Kidney (tissue), 14 donors: Measurements from ENCODE around the gene SLC30A3. TPM values are rescaled to one million over a fixed set of nuclear protein-coding genes. Genes with fewer than 3 reads are reported as not detected.
"Not testable (repeated sequence)": the region's sequence is repeated elsewhere in the genome, so short reads cannot be mapped to it uniquely, and the experiment has no call there.

Source experiments
- DNase-seq, 5 donors: peaks; one replicate each; pipeline ENCODE4 v3.0.0-alpha.2; 2013 to 2020
- FAIRE-seq: peaks from 2 replicates; lab custom pipeline; 2012; peaks lifted over from hg19 to GRCh38; lab: Jason Lieb, UNC
- H3K27ac ChIP-seq, 2 donors: one replicate each; pipeline ENCODE4 v1.7.0; 2013; ENCODE audit warnings: low read depth in 2 of 2, low read length in 2 of 2, inconsistent platforms in 1 of 2
- H3K27me3 ChIP-seq: one replicate; pipeline ENCODE4 v1.7.1; 2013; ENCODE audit warnings: low read length, inconsistent platforms; ENCODE audit not compliant: control insufficient read depth, insufficient read depth
- H3K36me3 ChIP-seq, 3 donors: one replicate each; pipeline versions ENCODE4 v1.7.0 to v1.7.1; 2013; ENCODE audit warnings: low read length in 3 of 3, control low read depth in 1 of 3, inconsistent platforms in 1 of 3; ENCODE audit not compliant: insufficient read depth in 3 of 3, control insufficient read depth in 2 of 3
- H3K4me1 ChIP-seq, 3 donors: one replicate each; pipeline versions ENCODE4 v1.7.0 to v1.7.1; 2013; ENCODE audit warnings: low read length in 3 of 3, inconsistent platforms in 1 of 3, low read depth in 1 of 3; ENCODE audit not compliant: control insufficient read depth in 2 of 3, insufficient read depth in 2 of 3
- H3K4me3 ChIP-seq, 3 donors: one replicate each; pipeline versions ENCODE4 v1.7.0 to v1.8.1; 2013; ENCODE audit warnings: low read length in 3 of 3, control low read depth in 1 of 3, inconsistent platforms in 1 of 3
- H3K9ac ChIP-seq, 3 donors: one replicate each; pipeline versions ENCODE4 v1.7.0 to v1.7.1; 2013; ENCODE audit warnings: low read length in 3 of 3, control low read depth in 1 of 3, inconsistent platforms in 1 of 3
- H3K9me3 ChIP-seq, 3 donors: one replicate each; pipeline versions ENCODE4 v1.7.0 to v1.7.1; 2013; ENCODE audit warnings: low read length in 3 of 3, control low read depth in 1 of 3, inconsistent platforms in 1 of 3; ENCODE audit not compliant: control insufficient read depth in 2 of 3, insufficient read depth in 1 of 3
- intact Hi-C: fragments of 100-400 bp; cut with DNase I; formaldehyde crosslinking; loops from one replicate; pipeline ENCODE4 v1.11.1; 2022
- polyA plus RNA-seq: library from polyadenylated mRNA; stranded (reverse); fragments of 350-450 nt; fragmentation: Illumina TruSeq; extraction: RNeasy Lipid Tissue Mini Kit (QIAGEN cat#74804); gene quantifications from one replicate; pipeline ENCODE4 v1.2.3, GENCODE V29; 2014; ENCODE audit warnings: low read depth, low replicate concordance; ENCODE audit not compliant: insufficient read depth
- total RNA-seq: library from RNA; stranded (reverse); fragmentation: NEBNext Ultra II Directional; extraction: Animal tissue kit (Norgen Biotek cat#: 25700); gene quantifications from one replicate; pipeline ENCODE4 v1.2.1, GENCODE V29; 2021
- TF ChIP-seq, protein P1 (sequence below): IDR thresholded peaks from 3 replicates; pipeline ENCODE4 v1.5.1; 2012; ENCODE audit warnings: mild to moderate bottlenecking, moderate library complexity, borderline replicate concordance; ENCODE audit not compliant: insufficient read depth; ENCODE audit errors: extremely low read depth
- donor health status: control.
- donor health status: control.
- donor health status: control.
- donor health status: control.
- donor health status: control.
- donor health status: DM: yes; HTN: yes; CAD: no.
- donor health status: Normal renal cell carcinoma (clear cell type).

SLC30A3 gene
- total and polyA plus RNA-seq, 2 donors from 2014 or later: 0.31 TPM; not detected in 1

DNA sequence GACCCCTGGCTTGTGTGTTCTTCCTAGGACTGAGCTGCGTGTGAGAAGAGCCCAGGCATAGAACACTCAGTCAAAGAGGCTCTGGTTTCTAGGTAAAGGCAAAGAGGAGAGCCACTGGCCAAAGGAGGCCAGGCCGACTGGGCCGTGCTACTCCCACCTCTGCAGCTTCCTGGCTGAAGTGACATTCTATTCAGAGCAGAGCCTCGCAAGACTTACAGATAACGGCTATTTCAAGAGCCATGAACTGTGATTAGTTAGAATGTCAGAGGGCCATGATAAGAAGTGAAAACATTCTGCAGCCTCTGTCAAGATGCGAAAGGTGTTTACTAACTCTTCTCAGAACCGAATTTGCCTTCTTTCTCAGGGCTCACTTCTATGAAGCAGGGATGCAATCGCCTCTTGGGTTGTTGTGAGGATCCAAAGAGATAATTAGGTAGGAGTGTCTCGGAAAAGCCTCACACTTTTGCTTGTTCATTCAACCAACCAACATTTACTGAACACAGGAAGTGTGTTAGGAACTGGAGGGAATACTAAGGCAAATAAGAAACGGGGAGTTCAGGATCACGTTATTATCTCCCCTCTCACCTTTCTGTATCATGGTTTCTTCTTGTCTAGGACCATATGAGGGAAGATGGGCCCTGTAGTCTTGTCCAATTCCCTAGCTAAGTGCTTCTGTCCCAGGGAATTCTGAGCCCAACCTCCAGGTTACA lies 8.9 kb upstream of the SLC30A3 start:
- intact Hi-C loops: loop anchor here (10.0 kb wide), 1 partner anchor 327 kb away; no protein-coding TSS in a partner anchor
- Histone ChIP-seq H3K36me3 (no peaks in the 10 kb centered on the region), H3K27me3 (peaks cover 2% of the 10 kb centered on the region), H3K9me3 (no peaks in the 10 kb centered on the region), H3K9ac (no peak overlapping the region), H3K4me3 (no peak overlapping the region), H3K4me1 (no peaks in the 10 kb centered on the region), H3K27ac (no peak overlapping the region)
- FAIRE-seq (no peak), DNase-seq (no peak)
- TF ChIP-seq, protein P1, sequence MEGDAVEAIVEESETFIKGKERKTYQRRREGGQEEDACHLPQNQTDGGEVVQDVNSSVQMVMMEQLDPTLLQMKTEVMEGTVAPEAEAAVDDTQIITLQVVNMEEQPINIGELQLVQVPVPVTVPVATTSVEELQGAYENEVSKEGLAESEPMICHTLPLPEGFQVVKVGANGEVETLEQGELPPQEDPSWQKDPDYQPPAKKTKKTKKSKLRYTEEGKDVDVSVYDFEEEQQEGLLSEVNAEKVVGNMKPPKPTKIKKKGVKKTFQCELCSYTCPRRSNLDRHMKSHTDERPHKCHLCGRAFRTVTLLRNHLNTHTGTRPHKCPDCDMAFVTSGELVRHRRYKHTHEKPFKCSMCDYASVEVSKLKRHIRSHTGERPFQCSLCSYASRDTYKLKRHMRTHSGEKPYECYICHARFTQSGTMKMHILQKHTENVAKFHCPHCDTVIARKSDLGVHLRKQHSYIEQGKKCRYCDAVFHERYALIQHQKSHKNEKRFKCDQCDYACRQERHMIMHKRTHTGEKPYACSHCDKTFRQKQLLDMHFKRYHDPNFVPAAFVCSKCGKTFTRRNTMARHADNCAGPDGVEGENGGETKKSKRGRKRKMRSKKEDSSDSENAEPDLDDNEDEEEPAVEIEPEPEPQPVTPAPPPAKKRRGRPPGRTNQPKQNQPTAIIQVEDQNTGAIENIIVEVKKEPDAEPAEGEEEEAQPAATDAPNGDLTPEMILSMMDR: no peak

DNA sequence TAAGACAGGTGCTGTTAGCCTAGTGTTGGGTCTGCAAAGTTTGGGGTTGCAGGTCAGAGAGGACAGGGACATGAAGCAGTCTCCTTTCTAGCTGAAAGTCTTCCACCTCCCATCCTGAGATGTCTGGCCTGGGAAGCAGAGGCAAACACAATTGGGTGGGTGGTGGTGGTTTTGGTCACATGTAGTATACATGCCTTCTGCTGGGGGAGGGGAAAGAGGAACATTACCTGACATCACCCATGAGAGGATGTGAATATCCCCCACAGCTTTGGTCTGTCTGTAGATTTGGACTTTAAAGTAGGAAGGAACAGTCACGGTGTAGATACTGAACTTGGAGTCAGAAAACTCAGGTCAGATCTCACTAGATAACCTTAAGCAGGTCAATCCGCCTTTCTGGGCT lies 7.8 kb upstream of the SLC30A3 start:
- intact Hi-C loops: loop anchor here (10.0 kb wide), 1 partner anchor 326 kb away; no protein-coding TSS in a partner anchor
- Histone ChIP-seq H3K4me1 (no peaks in the 10 kb centered on the region), H3K4me3 (no peak overlapping the region), H3K36me3 (no peaks in the 10 kb centered on the region), H3K27me3 (peaks cover 3% of the 10 kb centered on the region), H3K9me3 (no peaks in the 10 kb centered on the region), H3K27ac (no peak overlapping the region), H3K9ac (no peak overlapping the region)
- DNase-seq (no peak), FAIRE-seq (no peak)
- TF ChIP-seq, protein P1: no peak

DNA sequence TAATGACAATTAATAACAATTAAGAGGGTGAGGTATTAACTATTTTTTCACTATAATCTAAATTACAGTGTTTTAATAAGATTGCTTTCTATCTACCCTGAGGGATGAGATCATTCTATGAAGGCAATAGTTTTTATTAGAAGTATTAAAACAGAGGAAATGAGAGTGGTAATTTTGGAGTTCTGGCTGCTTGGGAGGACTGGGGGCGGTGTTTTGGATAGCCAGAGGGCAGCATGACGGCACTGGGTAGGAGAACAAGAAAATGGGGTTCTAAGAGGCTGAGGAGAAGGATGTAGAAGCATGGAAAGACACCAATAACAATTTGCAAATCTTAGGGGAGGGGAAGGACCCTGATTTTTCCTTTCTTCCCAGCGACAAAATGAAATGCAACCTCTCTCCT lies 7.3 kb upstream of the SLC30A3 start:
- Histone ChIP-seq H3K27me3 (peaks cover 9% of the 10 kb centered on the region), H3K27ac (no peak overlapping the region), H3K9me3 (no peaks in the 10 kb centered on the region), H3K9ac (no peak overlapping the region), H3K36me3 (no peaks in the 10 kb centered on the region), H3K4me3 (no peak overlapping the region), H3K4me1 (no peaks in the 10 kb centered on the region)
- FAIRE-seq: no peak
- intact Hi-C loops: loop anchor here (10.0 kb wide), 1 partner anchor 325 kb away; no protein-coding TSS in a partner anchor
- no peak for DNase-seq
- TF ChIP-seq, protein P1: no peak

DNA sequence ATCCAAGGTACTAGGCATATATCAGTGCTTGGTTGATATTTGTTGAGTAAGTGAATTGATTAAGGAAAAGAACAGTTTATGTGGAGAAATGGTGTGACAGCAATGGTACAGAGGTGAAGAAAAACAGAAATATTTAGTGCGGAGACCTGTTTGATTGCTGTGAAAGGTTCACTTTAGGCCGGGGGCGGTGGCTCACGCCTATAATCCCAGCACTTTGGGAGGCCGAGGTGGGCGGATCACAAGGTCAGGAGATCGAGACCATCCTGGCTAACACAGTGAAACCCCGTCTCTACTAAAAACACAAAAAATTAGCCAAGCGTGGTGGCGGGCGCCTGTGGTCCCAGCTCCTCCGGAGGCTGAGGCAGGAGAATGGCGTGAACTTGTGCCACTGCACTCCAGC lies 5.4 kb upstream of the SLC30A3 start:
- H3K27ac ChIP-seq, H3K9me3 ChIP-seq, H3K9ac ChIP-seq, DNase-seq, H3K4me1 ChIP-seq, intact Hi-C loops, H3K36me3 ChIP-seq, FAIRE-seq, H3K4me3 ChIP-seq: not testable (repeated sequence)
- peaks cover 17% of the 10 kb centered on the region for H3K27me3 ChIP-seq
